GM10266 (cell line): Measurements from ENCODE around the gene SPATA16.

ENCODE experiments used
- DNase-seq: peaks from one replicate; pipeline ENCODE4 v3.0.0; 2012; ENCODE audit errors: extremely low spot score
- TF ChIP-seq, protein P1 (sequence below): IDR thresholded peaks from 2 replicates; pipeline ENCODE4 v1.5.1; 2012; ENCODE audit warnings: mild to moderate bottlenecking, low read depth; ENCODE audit not compliant: control insufficient read depth, insufficient read depth; ENCODE audit errors: missing control alignments

SPATA16 gene

DNA sequence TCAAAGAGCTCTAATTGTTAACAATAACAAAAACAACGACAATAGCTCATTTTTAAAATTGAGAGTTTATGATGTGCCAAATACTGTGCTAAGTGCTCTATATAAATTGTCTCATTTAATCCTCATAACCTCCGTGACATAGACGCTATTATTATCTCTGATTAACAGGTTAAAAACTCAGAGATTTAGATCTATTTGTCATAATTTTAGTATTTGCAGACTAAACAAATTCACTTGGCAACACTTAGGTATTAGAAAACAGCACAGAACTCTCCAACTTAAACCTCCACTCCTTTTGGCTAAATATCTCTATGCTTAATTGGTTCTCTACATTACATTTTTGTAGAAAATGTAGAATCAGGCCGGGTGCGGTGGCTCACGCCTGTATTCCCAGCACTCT is 136.4 kb downstream of the SPATA16 start:
- no peak for DNase-seq
- TF ChIP-seq, protein P1, sequence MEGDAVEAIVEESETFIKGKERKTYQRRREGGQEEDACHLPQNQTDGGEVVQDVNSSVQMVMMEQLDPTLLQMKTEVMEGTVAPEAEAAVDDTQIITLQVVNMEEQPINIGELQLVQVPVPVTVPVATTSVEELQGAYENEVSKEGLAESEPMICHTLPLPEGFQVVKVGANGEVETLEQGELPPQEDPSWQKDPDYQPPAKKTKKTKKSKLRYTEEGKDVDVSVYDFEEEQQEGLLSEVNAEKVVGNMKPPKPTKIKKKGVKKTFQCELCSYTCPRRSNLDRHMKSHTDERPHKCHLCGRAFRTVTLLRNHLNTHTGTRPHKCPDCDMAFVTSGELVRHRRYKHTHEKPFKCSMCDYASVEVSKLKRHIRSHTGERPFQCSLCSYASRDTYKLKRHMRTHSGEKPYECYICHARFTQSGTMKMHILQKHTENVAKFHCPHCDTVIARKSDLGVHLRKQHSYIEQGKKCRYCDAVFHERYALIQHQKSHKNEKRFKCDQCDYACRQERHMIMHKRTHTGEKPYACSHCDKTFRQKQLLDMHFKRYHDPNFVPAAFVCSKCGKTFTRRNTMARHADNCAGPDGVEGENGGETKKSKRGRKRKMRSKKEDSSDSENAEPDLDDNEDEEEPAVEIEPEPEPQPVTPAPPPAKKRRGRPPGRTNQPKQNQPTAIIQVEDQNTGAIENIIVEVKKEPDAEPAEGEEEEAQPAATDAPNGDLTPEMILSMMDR, result no peak

DNA sequence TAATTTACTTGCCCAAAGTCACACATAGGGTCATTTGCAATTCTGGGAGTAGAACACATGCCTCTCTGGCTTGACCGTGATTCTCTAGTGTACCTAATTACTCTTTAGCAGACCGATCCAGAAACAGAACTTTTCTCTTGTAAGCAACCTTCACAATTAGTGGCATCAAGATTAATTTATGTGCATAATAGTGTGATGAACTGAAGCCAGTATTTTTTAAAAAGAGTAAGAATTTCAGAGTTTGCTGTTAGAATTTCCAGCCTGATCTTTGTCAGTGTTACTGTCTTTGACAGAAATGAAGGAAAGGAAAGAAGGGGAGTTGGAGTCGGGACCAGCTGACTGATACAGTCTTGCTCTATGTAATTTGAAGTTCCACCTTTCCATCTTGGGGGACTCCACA is 137.1 kb downstream of the SPATA16 start:
- TF ChIP-seq, protein P1, result no peak
- DNase-seq, result no peak

DNA sequence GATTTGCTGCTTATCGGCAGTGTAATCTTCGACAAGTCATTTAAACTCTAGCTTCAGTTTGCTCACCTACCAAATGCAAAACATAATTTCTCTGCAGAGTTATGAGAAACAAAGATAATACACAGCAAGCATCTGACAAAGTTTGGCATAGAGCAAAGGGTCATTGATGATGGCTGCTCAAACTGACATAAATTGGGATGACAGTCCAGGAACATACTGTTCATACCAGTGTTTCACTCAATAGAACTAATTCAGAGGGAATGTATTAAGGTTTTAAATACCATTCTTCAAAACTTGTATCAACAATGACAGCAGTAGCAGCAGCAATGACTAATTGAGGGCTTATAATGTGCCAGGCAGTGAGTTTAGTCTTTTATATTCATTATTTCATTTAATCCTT is 137.6 kb downstream of the SPATA16 start:
- DNase-seq, result no peak
- TF ChIP-seq, protein P1, result no peak

DNA sequence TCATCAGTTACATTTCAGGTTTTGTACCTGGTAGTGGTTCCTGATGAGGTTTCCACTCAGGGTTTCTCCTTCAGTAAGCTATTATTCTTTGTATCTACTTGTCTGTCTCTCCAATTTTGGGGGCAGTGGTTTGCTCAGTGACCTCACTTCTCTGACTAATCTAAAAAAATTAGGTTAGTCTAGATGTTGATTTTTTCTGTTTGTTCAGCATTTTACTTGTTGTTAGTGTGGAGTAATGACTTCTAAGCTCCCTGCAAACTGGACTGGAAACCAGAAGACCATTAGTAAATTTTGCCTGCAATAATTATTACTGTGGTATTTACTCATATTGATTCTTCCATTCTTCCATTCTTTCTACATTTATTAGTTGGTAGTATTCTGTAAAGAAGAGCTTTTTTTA is 139.4 kb downstream of the SPATA16 start:
- TF ChIP-seq, protein P1, result no peak

DNA sequence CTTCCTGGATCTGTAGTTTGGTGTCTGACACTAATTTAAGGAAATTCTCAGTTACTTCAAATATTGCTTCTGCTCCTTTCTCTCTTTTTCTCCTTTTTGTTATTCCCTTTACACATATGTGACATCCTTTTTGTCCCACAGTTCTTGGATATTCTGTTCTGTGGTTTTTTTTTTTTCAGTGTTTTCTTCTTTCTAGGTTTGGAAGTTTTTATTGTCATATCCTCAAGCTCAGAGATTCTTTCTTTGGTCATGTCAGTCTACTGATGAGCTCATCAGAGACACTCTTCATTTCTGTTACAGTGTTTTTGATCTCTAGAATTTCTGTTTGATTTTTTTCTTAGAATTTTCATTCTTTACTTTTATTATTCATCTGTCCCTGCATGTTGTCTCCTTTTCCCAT is 140.5 kb downstream of the SPATA16 start:
- TF ChIP-seq, protein P1, result no peak
- no peak for DNase-seq

More for the DNA sequence above, 139.4 kb downstream of the SPATA16 start:
- no peak for DNase-seq

DNA sequence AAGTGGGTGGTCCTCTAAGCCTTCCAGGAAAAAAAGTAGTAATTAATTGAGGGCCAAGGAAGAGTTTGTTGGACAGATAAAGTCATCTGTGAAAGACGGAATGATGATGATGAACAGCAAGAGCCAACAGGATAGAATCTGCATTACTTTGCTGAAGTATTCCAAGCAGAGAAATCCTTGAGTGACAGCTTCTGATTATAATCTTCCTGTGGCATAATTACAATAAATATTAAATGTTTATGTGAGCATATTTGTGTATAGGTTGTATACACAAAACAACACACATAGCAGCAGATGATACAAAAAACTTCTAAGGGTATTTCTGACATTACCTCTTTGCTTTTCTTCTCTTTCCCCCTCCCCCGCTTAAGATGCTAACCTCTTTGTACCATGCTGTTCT is 147.6 kb downstream of the SPATA16 start:
- TF ChIP-seq, protein P1, result no peak
- DNase-seq, result no peak

DNA sequence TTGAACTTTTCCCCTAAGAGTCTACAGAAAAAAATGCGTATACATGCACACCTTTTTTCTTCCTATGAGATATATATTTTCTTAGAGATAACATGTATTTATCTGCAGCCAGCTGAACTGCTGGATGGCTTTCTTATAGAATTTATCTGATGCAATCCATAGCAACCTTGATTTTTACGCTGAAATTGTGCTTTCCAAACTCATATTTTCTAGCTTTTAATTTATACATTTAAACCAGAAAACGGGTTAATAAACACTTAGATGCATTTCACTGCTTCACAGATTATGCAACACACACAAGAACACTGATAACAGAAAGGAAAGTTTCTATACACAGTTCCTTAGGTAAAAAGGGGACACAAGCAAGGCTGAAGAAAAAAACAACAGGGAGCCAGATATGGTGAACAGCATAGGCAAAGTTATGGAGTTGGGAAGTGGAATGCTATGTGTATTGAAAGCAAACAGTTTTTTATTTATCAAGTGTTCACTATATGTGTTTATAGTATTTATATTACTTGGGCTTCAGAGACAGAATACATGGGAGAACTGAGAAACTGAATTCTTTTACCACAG is 149.5 kb downstream of the SPATA16 start:
- no peak for DNase-seq
- TF ChIP-seq, protein P1, result no peak
